ENCODE data around the gene LONP2.
A peak's percentile ranks its signal among the peaks of the same experiment; 100 is the strongest.

Gene LONP2

DNA sequence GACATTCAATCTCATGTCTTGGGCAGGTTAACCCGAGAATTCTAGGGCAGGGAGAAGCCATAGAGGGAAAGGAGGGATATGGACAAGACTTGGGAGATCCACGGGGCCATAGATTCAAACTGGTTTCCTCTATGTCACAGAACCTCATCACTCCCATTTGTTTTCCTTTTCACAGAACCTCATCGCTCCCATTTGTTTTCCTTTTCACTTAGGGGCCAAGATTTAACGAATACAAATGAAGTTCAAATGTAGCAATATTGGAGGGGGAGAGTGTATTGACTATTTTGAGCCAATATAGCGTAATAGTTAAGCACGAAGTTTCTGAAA is 39.3 kb upstream of the LONP2 start:
- no peak for DNase-seq (ENCODE audit: low read depth in 2 of 2)
- TF ChIP-seq, protein P1, sequence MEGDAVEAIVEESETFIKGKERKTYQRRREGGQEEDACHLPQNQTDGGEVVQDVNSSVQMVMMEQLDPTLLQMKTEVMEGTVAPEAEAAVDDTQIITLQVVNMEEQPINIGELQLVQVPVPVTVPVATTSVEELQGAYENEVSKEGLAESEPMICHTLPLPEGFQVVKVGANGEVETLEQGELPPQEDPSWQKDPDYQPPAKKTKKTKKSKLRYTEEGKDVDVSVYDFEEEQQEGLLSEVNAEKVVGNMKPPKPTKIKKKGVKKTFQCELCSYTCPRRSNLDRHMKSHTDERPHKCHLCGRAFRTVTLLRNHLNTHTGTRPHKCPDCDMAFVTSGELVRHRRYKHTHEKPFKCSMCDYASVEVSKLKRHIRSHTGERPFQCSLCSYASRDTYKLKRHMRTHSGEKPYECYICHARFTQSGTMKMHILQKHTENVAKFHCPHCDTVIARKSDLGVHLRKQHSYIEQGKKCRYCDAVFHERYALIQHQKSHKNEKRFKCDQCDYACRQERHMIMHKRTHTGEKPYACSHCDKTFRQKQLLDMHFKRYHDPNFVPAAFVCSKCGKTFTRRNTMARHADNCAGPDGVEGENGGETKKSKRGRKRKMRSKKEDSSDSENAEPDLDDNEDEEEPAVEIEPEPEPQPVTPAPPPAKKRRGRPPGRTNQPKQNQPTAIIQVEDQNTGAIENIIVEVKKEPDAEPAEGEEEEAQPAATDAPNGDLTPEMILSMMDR (IDR thresholded peaks at IDR 0.05; ENCODE audit: low read depth, low read length): no peak
- no peak overlapping the region for H3K4me3 ChIP-seq (replicated peaks in 1 of 2; ENCODE audit: low read depth in 2 of 2, low read length in 2 of 2)

- TF ChIP-seq, protein P1 (IDR thresholded peaks at IDR 0.05; ENCODE audit: low read depth, low read length): no peak
- DNase-seq (ENCODE audit: low read depth in 2 of 2): peak; percentile 8 to 46
- no peak overlapping the region for H3K4me3 ChIP-seq (replicated peaks in 1 of 2; ENCODE audit: low read depth in 2 of 2, low read length in 2 of 2)
Measured at GRCh38 chr16:48206594-48207242, 37.4 kb upstream of the LONP2 start.

- DNase-seq (ENCODE audit: low read depth in 2 of 2): no peak
- TF ChIP-seq, protein P1 (IDR thresholded peaks at IDR 0.05; ENCODE audit: low read depth, low read length): no peak
- no peak overlapping the region for H3K4me3 ChIP-seq (replicated peaks in 1 of 2; ENCODE audit: low read depth in 2 of 2, low read length in 2 of 2)
Measured at GRCh38 chr16:48210747-48211146, 33.4 kb upstream of the LONP2 start.

GRCh38 chr16:48212033-48212432 is 32.1 kb upstream of the LONP2 start:
- no peak overlapping the region for H3K4me3 ChIP-seq (replicated peaks in 1 of 2; ENCODE audit: low read depth in 2 of 2, low read length in 2 of 2)
- DNase-seq (ENCODE audit: low read depth in 2 of 2): no peak

DNA sequence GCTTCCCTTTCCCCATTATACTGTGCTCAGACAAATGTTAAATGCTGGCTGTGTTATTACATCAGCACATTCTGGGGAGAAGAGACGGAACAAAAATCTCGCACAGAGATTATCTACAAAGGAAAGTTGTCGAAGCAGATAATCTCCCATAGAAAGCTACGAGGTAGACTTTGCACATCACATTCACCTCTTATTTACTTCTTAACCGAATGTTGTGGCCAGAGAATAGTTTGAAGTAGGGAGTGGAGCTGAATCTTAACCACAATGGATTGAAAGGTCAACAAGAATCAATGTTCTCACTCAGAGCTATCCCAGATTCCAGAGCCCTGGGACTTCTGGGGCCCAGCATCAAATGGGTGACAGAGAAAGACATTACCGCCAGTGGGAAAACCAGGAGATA is 28.4 kb upstream of the LONP2 start:
- no peak overlapping the region for H3K4me3 ChIP-seq (replicated peaks in 1 of 2; ENCODE audit: low read depth in 2 of 2, low read length in 2 of 2)
- TF ChIP-seq, protein P1 (IDR thresholded peaks at IDR 0.05; ENCODE audit: low read depth, low read length): no peak
- no peak for DNase-seq (ENCODE audit: low read depth in 2 of 2)

More at GRCh38 chr16:48212033-48212432, 32.1 kb upstream of the LONP2 start:
- TF ChIP-seq, protein P1 (IDR thresholded peaks at IDR 0.05; ENCODE audit: low read depth, low read length): no peak

DNA sequence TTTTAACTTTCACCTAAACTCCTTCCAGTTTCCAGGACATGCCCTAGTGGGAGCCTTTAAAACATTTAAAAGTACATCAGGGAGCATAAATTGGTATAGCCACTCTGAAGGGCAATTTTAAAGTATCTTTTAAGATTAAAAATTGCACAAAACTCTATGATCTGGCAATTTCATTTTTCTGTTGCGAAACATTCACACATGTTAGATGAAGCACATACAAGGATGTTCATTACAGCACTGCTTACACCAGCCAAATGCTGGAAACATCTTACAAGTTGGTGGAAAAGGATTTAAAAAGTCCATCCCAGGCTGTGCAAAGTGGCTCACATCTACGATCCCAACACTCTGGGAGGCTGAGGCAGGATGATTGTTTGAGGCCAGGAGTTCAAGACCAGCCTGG is 26.4 kb upstream of the LONP2 start:
- H3K4me3 ChIP-seq (replicated peaks in 1 of 2; ENCODE audit: low read depth in 2 of 2, low read length in 2 of 2): no peak overlapping the region
- DNase-seq (ENCODE audit: low read depth in 2 of 2): peak in 1 of 2 donors; percentile 8
- TF ChIP-seq, protein P1 (IDR thresholded peaks at IDR 0.05; ENCODE audit: low read depth, low read length): no peak

DNA sequence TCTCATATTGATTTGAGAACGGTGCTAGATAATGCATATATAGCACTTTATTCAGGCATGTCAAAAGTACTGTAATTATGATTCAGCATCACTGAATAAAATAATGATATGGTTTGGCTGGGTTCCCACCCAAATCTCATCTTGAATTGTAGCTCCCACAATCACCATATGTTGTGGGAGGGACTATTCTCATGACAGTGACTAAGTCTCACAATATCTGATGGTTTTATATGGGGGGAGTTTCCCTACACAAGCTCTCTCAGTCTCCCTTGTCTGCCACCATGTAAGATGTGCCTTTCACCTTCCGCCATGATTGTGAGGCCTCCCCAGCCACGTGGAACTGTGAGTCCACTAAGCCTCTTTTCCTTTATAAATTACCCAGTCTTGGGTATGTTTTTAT is 25.6 kb upstream of the LONP2 start:
- TF ChIP-seq, protein P1 (IDR thresholded peaks at IDR 0.05; ENCODE audit: low read depth, low read length): no peak
- DNase-seq (ENCODE audit: low read depth in 2 of 2): no peak
- H3K4me3 ChIP-seq (replicated peaks in 1 of 2; ENCODE audit: low read depth in 2 of 2, low read length in 2 of 2): no peak overlapping the region

Measured in cardiac fibroblast (primary cell).